Stimulated activated CD4-positive, alpha-beta T cell treated with anti-CD3 and anti-CD28 coated beads, Interleukin-1b, Interleukin-23, amount 100 ng/mL, for 4 hours (primary cell): Measurements from ENCODE around the gene MRFAP1L1.
"Not testable (repeated sequence)": the region's sequence is repeated elsewhere in the genome, so short reads cannot be mapped to it uniquely, and the experiment has no call there.

Source experiments
- DNase-seq, 2 donors: peaks; one replicate each; pipeline ENCODE4 v3.0.0-alpha.2; 2020; ENCODE audit warnings: low read depth in 2 of 2

The MRFAP1L1 gene

GRCh38 chr4:6688879-6689505 lies 20.7 kb downstream of the MRFAP1L1 start:
- DNase-seq: peak; percentile 49 to 58

DNA sequence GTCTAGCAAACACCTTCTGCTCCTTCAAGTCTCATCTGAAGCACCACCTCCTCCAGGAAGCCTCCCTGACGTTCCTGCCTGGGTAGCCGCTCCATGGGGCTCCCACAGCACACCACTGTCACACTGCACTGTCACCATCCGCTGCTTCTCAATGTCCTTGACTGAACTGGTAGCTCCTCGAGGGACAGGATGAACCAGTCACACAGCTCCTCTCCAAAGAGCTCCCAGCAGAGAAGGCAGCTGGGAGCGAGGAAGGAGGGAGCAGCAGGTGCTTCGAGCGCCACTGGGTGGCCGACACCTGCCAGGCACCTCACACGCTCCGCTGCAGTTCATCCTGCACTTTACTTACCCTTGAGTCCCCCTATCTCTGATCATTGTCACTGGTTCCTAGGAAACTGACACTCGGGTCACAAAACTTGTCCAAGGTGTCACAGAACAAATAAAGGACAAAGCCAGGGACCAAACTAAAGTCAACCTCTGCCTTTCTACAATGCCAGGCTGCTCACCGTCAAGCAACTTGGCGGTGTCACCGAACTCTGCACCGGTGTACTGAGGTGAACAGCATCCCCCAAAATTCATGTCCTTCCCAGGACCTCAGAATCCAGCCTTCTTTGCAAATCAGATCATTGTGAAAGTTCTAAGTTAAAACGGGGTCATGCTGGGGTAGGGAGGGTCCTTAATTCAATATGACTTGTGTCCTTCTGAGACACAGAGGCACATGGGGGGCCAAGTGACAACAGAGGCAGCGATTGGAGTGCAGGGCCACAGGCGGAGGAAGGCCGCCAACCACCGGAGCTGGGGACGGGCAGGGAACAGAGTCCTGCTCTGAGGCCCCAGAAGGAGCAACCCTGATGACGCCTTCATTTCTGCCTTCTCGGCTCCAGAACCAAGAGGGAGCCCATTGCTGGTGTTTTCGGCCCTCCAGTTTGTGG lies 21.5 kb downstream of the MRFAP1L1 start:
- DNase-seq: no peak

- no peak for DNase-seq
These were observed 23.4 kb downstream of the MRFAP1L1 start for GRCh38 chr4:6686104-6686787.

- no peak for DNase-seq
These were observed 25.0 kb downstream of the MRFAP1L1 start for GRCh38 chr4:6684656-6685055.

GRCh38 chr4:6682862-6683590 lies 26.6 kb downstream of the MRFAP1L1 start:
- DNase-seq: no peak

GRCh38 chr4:6681191-6681590 lies 28.5 kb downstream of the MRFAP1L1 start:
- no peak for DNase-seq

GRCh38 chr4:6680372-6681034 lies 29.2 kb downstream of the MRFAP1L1 start:
- no peak for DNase-seq

GRCh38 chr4:6676722-6677558 lies 32.7 kb downstream of the MRFAP1L1 start:
- no peak for DNase-seq

- peak in 1 of 2 donors; percentile 55 for DNase-seq
These were observed 35.0 kb downstream of the MRFAP1L1 start for GRCh38 chr4:6674500-6675149.

DNA sequence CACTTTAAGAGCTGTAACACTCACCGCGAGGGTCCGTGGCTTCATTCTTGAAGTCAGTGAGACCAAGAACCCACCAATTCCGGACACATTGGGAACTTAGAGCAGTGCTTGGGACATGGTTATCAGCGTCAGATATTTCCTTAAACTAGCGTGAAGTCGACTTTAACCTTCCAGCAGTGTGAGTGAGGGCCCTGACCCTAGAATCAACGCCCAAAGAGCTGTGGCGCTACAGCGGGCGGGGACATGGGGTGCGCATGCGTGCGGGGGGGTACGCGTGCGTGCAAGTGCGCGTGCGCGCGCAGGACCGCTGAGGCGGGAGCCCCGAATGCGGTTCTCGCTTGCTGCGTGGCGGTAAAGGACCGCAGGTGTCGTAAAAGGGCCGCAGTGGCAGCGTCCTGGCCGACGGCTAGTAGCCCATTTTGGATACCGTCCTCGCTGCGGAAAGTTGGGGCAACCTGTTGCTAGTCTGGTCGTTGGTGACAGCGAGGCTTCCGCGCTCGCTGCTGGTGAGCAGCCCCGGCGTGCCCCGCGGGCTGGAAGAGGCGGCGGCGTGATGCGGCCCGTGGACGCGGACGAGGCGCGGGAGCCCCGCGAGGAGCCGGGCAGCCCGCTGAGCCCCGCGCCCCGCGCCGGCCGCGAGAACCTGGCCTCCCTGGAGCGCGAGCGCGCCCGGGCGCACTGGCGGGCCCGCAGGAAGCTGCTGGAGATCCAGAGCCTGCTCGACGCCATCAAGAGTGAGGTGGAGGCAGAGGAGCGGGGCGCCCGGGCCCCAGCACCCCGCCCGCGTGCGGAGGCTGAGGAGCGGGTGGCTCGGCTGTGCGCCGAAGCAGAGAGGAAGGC lies 35.8 kb downstream of the MRFAP1L1 start:
- peak; percentile 84 to 88 for DNase-seq

- not testable (repeated sequence) for DNase-seq
These were observed 36.4 kb downstream of the MRFAP1L1 start for GRCh38 chr4:6673191-6673659.

DNA sequence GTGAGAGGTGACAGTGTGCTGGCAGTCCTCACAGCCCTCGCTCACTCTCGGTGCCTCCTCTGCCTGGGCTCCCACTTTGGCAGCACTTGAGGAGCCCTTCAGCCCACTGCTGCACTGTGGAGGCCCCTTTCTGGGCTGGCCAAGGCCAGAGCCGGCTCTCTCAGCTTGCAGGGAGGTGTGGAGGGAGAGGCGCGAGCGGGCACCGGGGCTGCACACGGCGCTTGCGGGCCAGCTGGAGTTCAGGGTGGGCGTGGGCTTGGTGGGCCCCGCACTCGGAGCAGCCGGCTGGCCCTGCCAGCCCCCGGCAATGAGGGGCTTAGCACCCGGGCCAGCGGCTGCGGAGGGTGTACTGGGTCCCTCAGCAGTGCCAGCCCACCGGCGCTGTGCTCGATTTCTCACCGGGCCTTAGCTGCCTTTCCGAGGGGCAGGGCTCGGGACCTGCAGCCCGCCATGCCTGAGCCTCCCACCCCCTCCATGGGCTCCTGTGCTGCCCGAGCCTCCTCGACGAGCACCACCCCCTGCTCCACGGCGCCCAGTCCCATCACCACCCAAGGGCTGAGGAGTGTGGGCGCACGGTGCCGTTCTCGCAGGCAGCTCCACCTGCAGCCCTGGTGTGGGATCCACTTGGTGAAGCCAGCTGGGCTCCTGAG lies 37.0 kb downstream of the MRFAP1L1 start:
- not testable (repeated sequence) for DNase-seq

- DNase-seq: no peak
These were observed 37.5 kb downstream of the MRFAP1L1 start for GRCh38 chr4:6672131-6672530.

DNA sequence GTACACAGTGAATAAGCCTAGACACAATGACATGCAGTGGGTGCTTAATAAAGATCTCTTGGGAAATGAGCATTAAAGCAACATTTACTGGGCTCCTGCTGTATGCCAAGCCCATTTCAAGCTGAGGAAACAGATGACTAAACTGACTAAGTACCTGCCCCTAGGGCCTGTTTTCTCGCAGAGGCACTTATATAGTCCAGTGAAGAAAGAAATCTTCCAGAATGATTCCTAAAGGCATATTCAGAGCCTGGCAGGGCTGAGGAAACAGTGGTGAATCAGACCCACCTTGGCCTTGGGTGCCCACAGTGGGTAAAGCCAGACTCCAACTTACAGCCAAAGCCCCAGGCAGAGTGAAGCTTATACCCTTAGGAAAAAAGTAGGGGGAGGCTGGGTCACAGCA lies 38.0 kb downstream of the MRFAP1L1 start:
- DNase-seq: no peak

GRCh38 chr4:6668391-6668790 lies 41.3 kb downstream of the MRFAP1L1 start:
- DNase-seq: no peak

- DNase-seq: no peak
These were observed 44.4 kb downstream of the MRFAP1L1 start for GRCh38 chr4:6665320-6665654.

DNA sequence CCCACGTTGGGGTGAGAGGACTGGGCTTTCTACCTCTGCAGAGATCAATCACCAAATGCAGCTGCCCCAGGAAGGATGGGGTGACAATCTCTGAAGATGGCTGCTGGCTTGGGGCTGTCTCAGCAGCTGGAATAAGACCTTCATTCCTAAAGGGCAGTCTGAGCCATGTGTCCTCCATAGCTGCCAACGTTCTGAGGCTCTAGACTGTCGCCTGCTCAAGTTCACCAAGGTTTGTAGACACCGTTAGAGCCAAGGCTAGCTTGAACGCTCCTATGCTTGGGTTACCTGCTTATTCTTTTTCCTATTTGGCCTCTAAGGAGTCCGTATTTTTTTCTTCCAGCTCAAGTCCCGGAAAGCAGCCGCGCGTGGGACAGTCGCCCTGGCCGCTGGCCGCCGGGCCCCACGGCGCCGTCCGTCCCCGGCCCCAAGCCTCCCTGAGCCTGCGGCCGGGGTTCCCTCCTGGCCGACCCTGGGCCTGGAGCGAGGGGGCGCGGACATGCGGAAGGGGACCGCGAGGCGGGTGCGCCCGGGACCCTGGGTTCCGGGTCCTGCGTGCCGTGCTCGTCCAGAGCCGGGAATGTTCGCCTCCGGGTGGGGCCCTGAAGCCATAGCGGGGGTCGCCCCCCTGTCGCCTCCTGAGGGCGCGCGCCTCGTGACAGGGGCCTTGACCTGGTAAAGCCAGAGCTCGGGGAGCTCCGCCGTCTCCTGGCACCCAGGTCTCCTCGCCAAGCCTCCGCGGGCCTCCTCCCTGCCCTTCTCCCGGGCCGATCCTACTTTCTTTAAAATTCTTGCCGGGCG lies 45.9 kb downstream of the MRFAP1L1 start:
- no peak for DNase-seq

DNA sequence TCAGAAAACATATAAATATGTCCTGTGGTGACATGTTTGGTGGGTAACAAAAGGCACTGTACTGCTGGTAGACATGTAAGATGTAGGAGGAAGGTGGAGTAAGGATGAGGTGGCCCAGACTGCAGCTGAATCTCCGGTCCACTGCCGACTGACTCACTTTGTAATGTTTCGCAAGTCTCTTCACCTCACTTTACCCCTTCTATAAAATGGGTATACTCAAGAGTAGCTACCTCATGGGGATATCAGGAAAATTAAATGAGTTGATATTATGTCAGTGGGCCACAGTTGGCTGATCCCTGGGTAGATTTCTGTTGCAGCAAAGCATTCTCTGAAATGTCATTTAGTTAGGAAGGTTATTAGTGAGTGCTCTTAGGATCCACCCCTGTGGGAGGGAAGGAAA lies 47.1 kb downstream of the MRFAP1L1 start:
- DNase-seq: no peak
